Measurements from ENCODE around the gene GPR146.

GRCh38 chr7:1074593-1075431, 30.5 kb downstream of the GPR146 start:
- TF ChIP-seq, protein P1, sequence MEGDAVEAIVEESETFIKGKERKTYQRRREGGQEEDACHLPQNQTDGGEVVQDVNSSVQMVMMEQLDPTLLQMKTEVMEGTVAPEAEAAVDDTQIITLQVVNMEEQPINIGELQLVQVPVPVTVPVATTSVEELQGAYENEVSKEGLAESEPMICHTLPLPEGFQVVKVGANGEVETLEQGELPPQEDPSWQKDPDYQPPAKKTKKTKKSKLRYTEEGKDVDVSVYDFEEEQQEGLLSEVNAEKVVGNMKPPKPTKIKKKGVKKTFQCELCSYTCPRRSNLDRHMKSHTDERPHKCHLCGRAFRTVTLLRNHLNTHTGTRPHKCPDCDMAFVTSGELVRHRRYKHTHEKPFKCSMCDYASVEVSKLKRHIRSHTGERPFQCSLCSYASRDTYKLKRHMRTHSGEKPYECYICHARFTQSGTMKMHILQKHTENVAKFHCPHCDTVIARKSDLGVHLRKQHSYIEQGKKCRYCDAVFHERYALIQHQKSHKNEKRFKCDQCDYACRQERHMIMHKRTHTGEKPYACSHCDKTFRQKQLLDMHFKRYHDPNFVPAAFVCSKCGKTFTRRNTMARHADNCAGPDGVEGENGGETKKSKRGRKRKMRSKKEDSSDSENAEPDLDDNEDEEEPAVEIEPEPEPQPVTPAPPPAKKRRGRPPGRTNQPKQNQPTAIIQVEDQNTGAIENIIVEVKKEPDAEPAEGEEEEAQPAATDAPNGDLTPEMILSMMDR (IDR thresholded peaks at IDR 0.05; ENCODE audit: insufficient read depth, low read length, poor library complexity, severe bottlenecking) = no peak
- no peak for TF ChIP-seq EZH2phosphoT487 (conservative IDR thresholded peaks at IDR 0.05; ENCODE audit: low read length)
